ENCODE measurements around the gene USP30. TPM values are rescaled to one million over a fixed set of nuclear protein-coding genes. Genes with fewer than 3 reads are reported as not detected.

USP30 gene
- total and polyA plus RNA-seq, 9 of the 15 experiments (the other 6 are each of a cell fraction or from before 2014, with no cell fraction given), result 1.4 to 15.2 (median 7.0) TPM

- no peak for TF ChIP-seq NR2C2 (CRISPR knock-in tag; IDR thresholded peaks at IDR 0.05)
- no peak for TF ChIP-seq NR2C2 (tag; IDR thresholded peaks at IDR 0.05)
- TF ChIP-seq ZNF766 (CRISPR knock-in tag; conservative IDR thresholded peaks at IDR 0.05), result no peak
Observed at GRCh38 chr12:109020146-109020795, 32.1 kb upstream of the USP30 start (continued).

DNA sequence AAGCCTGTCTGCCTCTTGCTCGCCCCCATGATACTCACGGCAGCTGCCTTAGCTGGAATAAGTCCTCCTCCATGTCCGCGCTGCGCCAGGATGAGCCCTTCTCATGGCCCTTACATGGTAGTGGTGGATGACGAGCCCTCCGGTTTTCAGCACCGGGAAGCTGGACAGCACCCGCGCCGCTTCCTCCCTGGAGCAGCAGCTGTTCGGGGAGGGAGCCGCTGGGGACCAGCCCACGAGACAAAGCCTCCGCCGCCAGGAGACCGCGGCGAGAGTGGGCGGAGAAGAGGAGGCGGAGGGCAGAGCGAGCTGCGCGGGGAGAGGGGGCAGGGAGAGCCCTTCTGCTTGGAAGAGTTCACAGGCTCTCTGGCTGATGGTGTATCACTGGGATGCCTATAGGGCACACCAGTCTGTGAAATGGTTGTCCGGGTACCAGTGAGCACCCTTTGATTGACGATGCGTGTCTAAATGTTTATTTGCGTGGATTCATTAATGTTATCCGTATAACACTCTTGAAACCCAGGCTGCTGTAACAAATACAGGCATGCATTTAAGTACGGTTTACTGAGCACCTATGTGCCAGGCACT, 31.5 kb upstream of the USP30 start, which contains the start of gene SVOP:
Gene SVOP (minus strand): TSS at position 273 of the 585 bp plus-strand sequence. CDS start 200 bp downstream, at position 73.
- ChIA-PET CTCF (ENCODE audit: low intra/inter-chr PET ratio) (no interaction called here), POLR2A (interaction anchor here (0.6 kb wide), 1 partner anchor 57 kb away, joined by 3 read pairs; no protein-coding TSS in a partner anchor)
- Histone ChIP-seq H3K27me3 (ENCODE audit: control insufficient read depth in 2 of 2, insufficient read depth in 2 of 2, low read length in 2 of 2) (peaks cover 2 to 8% of the 10 kb centered on the region in 2 experiments; a peak in 2 of 5 replicates), H3K27ac (ENCODE audit: extremely low read depth, low read depth, low read length) (no peak within 1 kb of the TSS), H3K79me2 (ENCODE audit: control insufficient read depth, insufficient read depth, low read length) (no peaks in the 10 kb centered on the region), H3K9me3 (replicated peaks; ENCODE audit: control insufficient read depth, insufficient read depth, low read depth, low read length) (no peaks in the 10 kb centered on the region), H3K4me2 (ENCODE audit: insufficient read depth, low read length) (no peak within 1 kb of the TSS), H3K9ac (ENCODE audit: insufficient read depth in 1 of 2, low read depth in 2 of 2, low read length in 2 of 2) (no peak within 1 kb of the TSS; a peak in 1 of 4 replicates), H3K4me1 (replicated peaks in 1 of 2; ENCODE audit: control insufficient read depth in 2 of 2, insufficient read depth in 2 of 2, low read length in 2 of 2) (peaks cover 0 to 5% of the 10 kb centered on the region in 2 experiments; a peak in 2 of 5 replicates), H4K20me1 (replicated peaks; ENCODE audit: control insufficient read depth, insufficient read depth, low read length) (0 out of 2 replicates have a peak, but pooled peaks cover 1% of the 10 kb centered on the region), H3K36me3 (ENCODE audit: control insufficient read depth, insufficient read depth, low read length) (no peaks in the 10 kb centered on the region), H3K9me1 (ENCODE audit: control insufficient read depth, insufficient read depth, low read length) (no peaks in the 10 kb centered on the region), H2AFZ (ENCODE audit: low read depth, low read length) (no peak within 1 kb of the TSS), H3K4me3 (no peak within 1 kb of the TSS)
- peak; percentile 71 for FAIRE-seq
- in situ Hi-C loops (cut with MboI) (no loop called here), intact Hi-C loops (cut with micrococcal nuclease) (no loop called here)
- peak; percentile 97 for ATAC-seq
- 7% methylated on average over 29 of the region's 30 CpGs for WGBS (ENCODE audit: insufficient coverage, low coverage, missing lambda C conversion rate)
- BruUV-seq (replicated peaks), result no TSS peak
- DNase-seq (ENCODE audit: extremely low read depth in 1 of 4, low spot score in 3 of 4), result peak; percentile 77 to 84 (median 80)
- peak; percentile 68; the same call in 1 of the 2 replicates for TF ChIP-seq ZNF766 (CRISPR knock-in tag; conservative IDR thresholded peaks at IDR 0.05)
- no peak for TF ChIP-seq ESRRA (IDR thresholded peaks at IDR 0.05; ENCODE audit: borderline replicate concordance, low read depth)
- TF ChIP-seq GABPA (tag; conservative IDR thresholded peaks at IDR 0.05; ENCODE audit: low read depth), result peak; percentile 72
- TF ChIP-seq, protein P1, sequence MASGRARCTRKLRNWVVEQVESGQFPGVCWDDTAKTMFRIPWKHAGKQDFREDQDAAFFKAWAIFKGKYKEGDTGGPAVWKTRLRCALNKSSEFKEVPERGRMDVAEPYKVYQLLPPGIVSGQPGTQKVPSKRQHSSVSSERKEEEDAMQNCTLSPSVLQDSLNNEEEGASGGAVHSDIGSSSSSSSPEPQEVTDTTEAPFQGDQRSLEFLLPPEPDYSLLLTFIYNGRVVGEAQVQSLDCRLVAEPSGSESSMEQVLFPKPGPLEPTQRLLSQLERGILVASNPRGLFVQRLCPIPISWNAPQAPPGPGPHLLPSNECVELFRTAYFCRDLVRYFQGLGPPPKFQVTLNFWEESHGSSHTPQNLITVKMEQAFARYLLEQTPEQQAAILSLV (tag; IDR thresholded peaks at IDR 0.05), result no peak
- TF ChIP-seq RBM39 (optimal IDR thresholded peaks at IDR 0.05; ENCODE audit: low read depth, low read length), result no peak
- TF ChIP-seq, protein P2, sequence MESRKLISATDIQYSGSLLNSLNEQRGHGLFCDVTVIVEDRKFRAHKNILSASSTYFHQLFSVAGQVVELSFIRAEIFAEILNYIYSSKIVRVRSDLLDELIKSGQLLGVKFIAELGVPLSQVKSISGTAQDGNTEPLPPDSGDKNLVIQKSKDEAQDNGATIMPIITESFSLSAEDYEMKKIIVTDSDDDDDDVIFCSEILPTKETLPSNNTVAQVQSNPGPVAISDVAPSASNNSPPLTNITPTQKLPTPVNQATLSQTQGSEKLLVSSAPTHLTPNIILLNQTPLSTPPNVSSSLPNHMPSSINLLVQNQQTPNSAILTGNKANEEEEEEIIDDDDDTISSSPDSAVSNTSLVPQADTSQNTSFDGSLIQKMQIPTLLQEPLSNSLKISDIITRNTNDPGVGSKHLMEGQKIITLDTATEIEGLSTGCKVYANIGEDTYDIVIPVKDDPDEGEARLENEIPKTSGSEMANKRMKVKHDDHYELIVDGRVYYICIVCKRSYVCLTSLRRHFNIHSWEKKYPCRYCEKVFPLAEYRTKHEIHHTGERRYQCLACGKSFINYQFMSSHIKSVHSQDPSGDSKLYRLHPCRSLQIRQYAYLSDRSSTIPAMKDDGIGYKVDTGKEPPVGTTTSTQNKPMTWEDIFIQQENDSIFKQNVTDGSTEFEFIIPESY (CRISPR knock-in tag; IDR thresholded peaks at IDR 0.05), result 0 out of 2 replicates have a peak, but pooled peaks have one; percentile 24
- TF ChIP-seq TCF7 (IDR thresholded peaks at IDR 0.05; ENCODE audit: borderline replicate concordance), result no peak
- no peak for TF ChIP-seq FOXJ3 (CRISPR knock-in tag; IDR thresholded peaks at IDR 0.05)
- no peak for TF ChIP-seq DDX20 (tag; IDR thresholded peaks at IDR 0.05; ENCODE audit: low read depth)
- no peak for TF ChIP-seq TOE1 (IDR thresholded peaks at IDR 0.05; ENCODE audit: borderline replicate concordance)
- 0 out of 2 replicates have a peak, but pooled peaks have one; percentile 52 for TF ChIP-seq TOE1 (CRISPR knock-in tag; IDR thresholded peaks at IDR 0.05; ENCODE audit: borderline replicate concordance, low read depth)
- no peak for TF ChIP-seq KLF6 (CRISPR knock-in tag; IDR thresholded peaks at IDR 0.05; ENCODE audit: borderline replicate concordance)
- TF ChIP-seq ZNF395 (CRISPR knock-in tag; IDR thresholded peaks at IDR 0.05), result no peak

Data from K562 (cell line).